ENCODE data around the gene CEP85L. TPM values are rescaled to one million over a fixed set of nuclear protein-coding genes. Genes with fewer than 3 reads are reported as not detected.

The CEP85L gene
- total and polyA plus RNA-seq, 10 of the 15 experiments (the other 5 are each of a cell fraction or from before 2014, with no cell fraction given): 1.8 to 10.9 (median 7.1) TPM

DNA sequence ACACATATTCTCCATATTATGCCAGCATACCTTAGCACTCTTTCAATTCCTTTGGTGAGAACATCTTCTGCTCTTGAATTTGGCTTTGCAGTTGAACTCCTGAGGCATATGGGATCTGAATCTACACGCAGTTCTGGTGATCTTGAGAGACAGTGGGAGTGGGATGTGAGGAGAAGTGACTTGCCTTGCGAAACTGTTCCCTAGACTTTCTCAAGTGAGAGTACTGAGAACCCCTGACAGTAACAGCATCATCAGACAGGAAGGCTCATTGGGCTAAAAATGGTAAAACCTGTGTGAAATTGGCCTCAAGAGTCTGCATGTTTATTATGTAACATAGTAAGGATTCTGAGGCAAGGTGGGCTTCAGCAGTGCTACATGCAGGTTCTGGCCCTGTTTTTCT lies 49.1 kb upstream of the CEP85L start (continued):
- TF ChIP-seq, protein P1, sequence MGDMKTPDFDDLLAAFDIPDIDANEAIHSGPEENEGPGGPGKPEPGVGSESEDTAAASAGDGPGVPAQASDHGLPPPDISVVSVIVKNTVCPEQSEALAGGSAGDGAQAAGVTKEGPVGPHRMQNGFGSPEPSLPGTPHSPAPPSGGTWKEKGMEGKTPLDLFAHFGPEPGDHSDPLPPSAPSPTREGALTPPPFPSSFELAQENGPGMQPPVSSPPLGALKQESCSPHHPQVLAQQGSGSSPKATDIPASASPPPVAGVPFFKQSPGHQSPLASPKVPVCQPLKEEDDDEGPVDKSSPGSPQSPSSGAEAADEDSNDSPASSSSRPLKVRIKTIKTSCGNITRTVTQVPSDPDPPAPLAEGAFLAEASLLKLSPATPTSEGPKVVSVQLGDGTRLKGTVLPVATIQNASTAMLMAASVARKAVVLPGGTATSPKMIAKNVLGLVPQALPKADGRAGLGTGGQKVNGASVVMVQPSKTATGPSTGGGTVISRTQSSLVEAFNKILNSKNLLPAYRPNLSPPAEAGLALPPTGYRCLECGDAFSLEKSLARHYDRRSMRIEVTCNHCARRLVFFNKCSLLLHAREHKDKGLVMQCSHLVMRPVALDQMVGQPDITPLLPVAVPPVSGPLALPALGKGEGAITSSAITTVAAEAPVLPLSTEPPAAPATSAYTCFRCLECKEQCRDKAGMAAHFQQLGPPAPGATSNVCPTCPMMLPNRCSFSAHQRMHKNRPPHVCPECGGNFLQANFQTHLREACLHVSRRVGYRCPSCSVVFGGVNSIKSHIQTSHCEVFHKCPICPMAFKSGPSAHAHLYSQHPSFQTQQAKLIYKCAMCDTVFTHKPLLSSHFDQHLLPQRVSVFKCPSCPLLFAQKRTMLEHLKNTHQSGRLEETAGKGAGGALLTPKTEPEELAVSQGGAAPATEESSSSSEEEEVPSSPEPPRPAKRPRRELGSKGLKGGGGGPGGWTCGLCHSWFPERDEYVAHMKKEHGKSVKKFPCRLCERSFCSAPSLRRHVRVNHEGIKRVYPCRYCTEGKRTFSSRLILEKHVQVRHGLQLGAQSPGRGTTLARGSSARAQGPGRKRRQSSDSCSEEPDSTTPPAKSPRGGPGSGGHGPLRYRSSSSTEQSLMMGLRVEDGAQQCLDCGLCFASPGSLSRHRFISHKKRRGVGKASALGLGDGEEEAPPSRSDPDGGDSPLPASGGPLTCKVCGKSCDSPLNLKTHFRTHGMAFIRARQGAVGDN (IDR thresholded peaks at IDR 0.05): no peak
- TF ChIP-seq SMAD1 (IDR thresholded peaks at IDR 0.05; ENCODE audit: low read depth, partially characterized antibody) (no peak), ATF7 (IDR thresholded peaks at IDR 0.05; ENCODE audit: low read depth) (no peak)

DNA sequence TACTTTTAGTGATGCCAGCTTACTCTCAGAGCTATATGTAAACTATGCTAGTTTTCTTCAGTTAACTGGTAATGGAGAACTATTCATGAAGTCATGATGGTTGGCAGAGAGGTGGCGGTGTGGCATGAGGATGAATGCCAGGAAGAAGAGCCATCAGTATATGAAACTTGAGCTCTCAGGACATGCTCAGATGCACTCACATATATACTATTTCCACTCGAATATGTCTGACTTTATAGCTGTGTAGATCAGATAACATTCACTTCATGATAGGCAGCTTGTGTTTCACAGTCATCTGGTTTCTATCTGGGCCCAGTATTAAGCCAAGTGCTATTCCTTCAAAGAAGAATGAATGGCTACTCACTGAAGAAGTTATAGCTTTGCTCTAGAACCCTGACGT lies 46.2 kb upstream of the CEP85L start:
- H3K4me3 ChIP-seq: no peak overlapping the region
- no peaks in the 10 kb centered on the region for H3K27me3 ChIP-seq (replicated peaks in 1 of 2; ENCODE audit: control insufficient read depth in 2 of 2, insufficient read depth in 2 of 2, low read length in 1 of 2)
- H2AFZ ChIP-seq (ENCODE audit: control insufficient read depth, low read depth, low read length): no peak overlapping the region
- H3K27ac ChIP-seq (ENCODE audit: control insufficient read depth, insufficient read depth): no peak overlapping the region
- in situ Hi-C loops (cut with MboI) (no loop called here), intact Hi-C loops (cut with micrococcal nuclease; ENCODE audit: unreplicated experiment) (no loop called here)
- ATAC-seq (no peak), FAIRE-seq (no peak), DNase-seq (ENCODE audit: low read depth, low spot score) (no peak)
- RAD21 ChIA-PET (ENCODE audit: unreplicated experiment): interaction anchor here (0.6 to 1.2 kb wide), 2 partner anchors 413 to 1347 kb away, joined by 3 to 4 read pairs; no protein-coding TSS in a partner anchor
- POLR2A ChIA-PET: interaction anchor here (0.8 to 2.0 kb wide), 2 partner anchors 9 to 16 kb away, joined by 3 to 6 read pairs; no protein-coding TSS in a partner anchor
- CTCF ChIA-PET: interaction anchor here (0.7 to 1.9 kb wide), 8 partner anchors 8 to 131 kb away, joined by 3 to 7 read pairs (median 3); no protein-coding TSS in a partner anchor
- no peaks in the 10 kb centered on the region; the same call in none of the 2 replicates for H3K79me2 ChIP-seq (ENCODE audit: control insufficient read depth, insufficient read depth, low read length)
- TF ChIP-seq CBFB (IDR thresholded peaks at IDR 0.05; ENCODE audit: low read depth): no peak
- H3K4me1 ChIP-seq (ENCODE audit: control insufficient read depth, insufficient read depth, low read length): no peaks in the 10 kb centered on the region
- no TSS peak for BruUV-seq (replicated peaks)
- H4K20me1 ChIP-seq (ENCODE audit: control insufficient read depth, insufficient read depth): no peaks in the 10 kb centered on the region
- no peak overlapping the region for H3K9ac ChIP-seq (ENCODE audit: control insufficient read depth, insufficient read depth, low read length)
- 96% methylated on average over 3 of the region's 3 CpGs for WGBS (ENCODE audit: insufficient coverage, insufficient replicate concordance, low lambda C conversion rate, missing lambda C conversion rate)
- H3K4me2 ChIP-seq (ENCODE audit: control insufficient read depth, insufficient read depth): no peak overlapping the region
- no peaks in the 10 kb centered on the region for H3K9me3 ChIP-seq (replicated peaks; ENCODE audit: control insufficient read depth, insufficient read depth, low read length)
- no peaks in the 10 kb centered on the region for H3K36me3 ChIP-seq (ENCODE audit: control insufficient read depth in 2 of 2, insufficient read depth in 2 of 2, low read length in 1 of 2)
- SMC1A ChIA-PET (ENCODE audit: uncharacterized antibody, unreplicated experiment): interaction anchor here (0.7 to 2.1 kb wide), 4 partner anchors 8 to 193 kb away, joined by 3 to 10 read pairs (median 4); no protein-coding TSS in a partner anchor

Data from GM12878 (cell line).